K562 (cell line): ENCODE data around the gene PLD5. TPM values are rescaled to one million over a fixed set of nuclear protein-coding genes. Genes with fewer than 3 reads are reported as not detected.

Experiments used
- ATAC-seq: fragments of 200-7000 bp; cut with Tn5 transposase; 3 replicates; pipeline ENCODE4 v1.9.1; 2020; ENCODE audit warnings: moderate library complexity
- BruUV-seq: library from RNA; stranded (reverse); fragments of 400-500 nt; replicated peaks from 2 replicates; lab custom pipeline; 2021; lab: Mats Ljungman, UMichigan
- CTCF ChIA-PET: fragments of 300-600 bp; formaldehyde crosslinking; extraction: SDS; loops from one replicate; lab custom pipeline; 2021; ENCODE audit warnings: low intra/inter-chr PET ratio; lab: Yijun Ruan, JAX
- POLR2A ChIA-PET: fragments of 300-600, 350-650 bp; sonication (Branson Sonifier 250); formaldehyde crosslinking; extraction: SDS; loops from one replicate; lab custom pipeline; 2021; ENCODE audit warnings: antibody characterized with exemption, inconsistent platforms; lab: Yijun Ruan, JAX
- DNase-seq, 4 experiments: peaks; one replicate each; pipeline versions ENCODE4 v3.0.0 to v3.0.0-alpha.2; 2011 to 2018; ENCODE audit warnings: low spot score in 3 of 4, mixed read lengths in 3 of 4; ENCODE audit errors: extremely low read depth in 1 of 4
- FAIRE-seq: peaks from 2 replicates; lab custom pipeline; 2011; peaks lifted over from hg19 to GRCh38; lab: Jason Lieb, UNC
- H2AFZ ChIP-seq: 2 replicates; pipeline ENCODE4 v1.6.0; 2011; ENCODE audit warnings: low read depth, low read length, control low read depth, inconsistent platforms
- H3K27ac ChIP-seq: fragments of 200-600 bp; 3 replicates; pipeline ENCODE4 v1.8.0; 2011; ENCODE audit warnings: low read depth, mild to moderate bottlenecking, control low read depth, inconsistent platforms, low read length, moderate library complexity, mixed read lengths; ENCODE audit errors: extremely low read depth
- H3K27me3 ChIP-seq, 2 experiments: fragments of 300-600 bp in 1 of 2; 2 replicates in 1 of 2; 3 replicates in 1 of 2; pipeline versions ENCODE4 v1.6.0 to v1.8.0; 2011; ENCODE audit warnings: inconsistent platforms in 2 of 2, low read length in 2 of 2, mild to moderate bottlenecking in 1 of 2, mixed read lengths in 1 of 2, moderate library complexity in 1 of 2; ENCODE audit not compliant: control insufficient read depth in 2 of 2, insufficient read depth in 2 of 2
- H3K36me3 ChIP-seq: fragments of 300-600 bp; 3 replicates; pipeline ENCODE4 v1.8.0; 2011; ENCODE audit warnings: mild to moderate bottlenecking, low read length, inconsistent platforms; ENCODE audit not compliant: control insufficient read depth, insufficient read depth
- H3K4me1 ChIP-seq, 2 experiments: fragments of 200-600 bp in 1 of 2; replicated peaks in 1 of 2; 2 replicates in 1 of 2; 3 replicates in 1 of 2; pipeline versions ENCODE4 v1.5.1 to v1.8.0; 2011; ENCODE audit warnings: inconsistent platforms in 2 of 2, low read length in 2 of 2, mild to moderate bottlenecking in 1 of 2, mixed read lengths in 1 of 2, moderate library complexity in 1 of 2; ENCODE audit not compliant: control insufficient read depth in 2 of 2, insufficient read depth in 2 of 2
- H3K4me2 ChIP-seq: 2 replicates; pipeline ENCODE4 v1.6.1; 2011; ENCODE audit warnings: low read length, control low read depth, inconsistent platforms, mixed read lengths; ENCODE audit not compliant: insufficient read depth
- H3K4me3 ChIP-seq: fragments of 200-600 bp; sonication (generic), shearing (Covaris generic); 2 replicates; pipeline ENCODE4 v1.5.1; 2016; ENCODE audit warnings: control low read depth, inconsistent platforms
- H3K79me2 ChIP-seq: fragments of 200-600 bp; 3 replicates; pipeline ENCODE4 v1.8.0; 2011; ENCODE audit warnings: low read length, inconsistent platforms; ENCODE audit not compliant: control insufficient read depth, insufficient read depth
- H3K9ac ChIP-seq, 2 experiments: 2 replicates each; pipeline versions ENCODE4 v1.6.0 to v1.6.1; 2011; ENCODE audit warnings: low read depth in 2 of 2, low read length in 2 of 2, control low read depth in 1 of 2, inconsistent platforms in 1 of 2, mild to moderate bottlenecking in 1 of 2, mixed read lengths in 1 of 2; ENCODE audit not compliant: insufficient read depth in 1 of 2
- H3K9me1 ChIP-seq: one replicate; pipeline ENCODE4 v1.6.0; 2011; ENCODE audit warnings: inconsistent platforms, mild to moderate bottlenecking, low read length, moderate library complexity; ENCODE audit not compliant: control insufficient read depth, insufficient read depth
- H3K9me3 ChIP-seq: replicated peaks from 2 replicates; pipeline ENCODE4 v1.5.1; 2011; ENCODE audit warnings: low read depth, low read length, inconsistent platforms; ENCODE audit not compliant: control insufficient read depth, insufficient read depth
- H4K20me1 ChIP-seq: replicated peaks from 2 replicates; pipeline ENCODE4 v1.6.1; 2011; ENCODE audit warnings: low read length, inconsistent platforms, mixed read lengths; ENCODE audit not compliant: control insufficient read depth, insufficient read depth
- C11orf30 ChIP-seq: fragments of 450-650 bp; IDR thresholded peaks from 2 replicates; pipeline ENCODE4 v1.6.1; 2016; ENCODE audit warnings: low read depth, mild to moderate bottlenecking
- CREB1 ChIP-seq, 2 experiments: sonication (generic) in 1 of 2; formaldehyde crosslinking in 1 of 2; IDR thresholded peaks; 2 replicates each; pipeline versions ENCODE4 v1.6.1 to v1.8.0; 2012 to 2022; ENCODE audit warnings: inconsistent platforms in 1 of 2, mild to moderate bottlenecking in 1 of 2, missing genetic modification reagents in 1 of 2, moderate library complexity in 1 of 2
- KLF6 ChIP-seq: fragments of 250-450 bp; sonication (Bioruptor Pico); IDR thresholded peaks from 2 replicates; pipeline ENCODE4 v1.4.0; 2020; ENCODE audit warnings: mild to moderate bottlenecking, moderate library complexity, borderline replicate concordance
- MBD2 ChIP-seq: sonication (generic); IDR thresholded peaks from 2 replicates; pipeline ENCODE4 v1.6.1; 2016; ENCODE audit warnings: low read depth, borderline replicate concordance
- PCBP2 ChIP-seq: fragments of 200-400 bp; formaldehyde crosslinking; IDR thresholded peaks from 2 replicates; pipeline ENCODE4 v1.6.1; 2018; ENCODE audit warnings: low read length, low read depth, mild to moderate bottlenecking, moderate library complexity; ENCODE audit not compliant: poor library complexity, severe bottlenecking
- RBBP5 ChIP-seq: fragments of 200-600 bp; sonication (generic); IDR thresholded peaks from 2 replicates; pipeline ENCODE4 v1.6.1; 2012; ENCODE audit warnings: borderline replicate concordance, mild to moderate bottlenecking, low read length, control low read depth, inconsistent platforms; ENCODE audit not compliant: insufficient read depth, poor library complexity, severe bottlenecking
- STAT6 ChIP-seq: sonication (generic); formaldehyde crosslinking; IDR thresholded peaks from 2 replicates; pipeline ENCODE4 v1.8.1; 2023; ENCODE audit warnings: mild to moderate bottlenecking, missing genetic modification reagents
- WGBS: fragments of 100-300 bp; shearing (Covaris generic); methylation state at CpG from one replicate; pipeline ENCODE4 v1.1.6; 2016; ENCODE audit warnings: low coverage, mixed read lengths; ENCODE audit not compliant: insufficient coverage; ENCODE audit errors: missing lambda C conversion rate; 5-methylcytosine and 5-hydroxymethylcytosine counted together
- in situ Hi-C: fragments of 300-500 bp; cut with MboI; formaldehyde crosslinking; loops from 4 replicates; pipeline ENCODE4 v1.15.0; 2018; ENCODE audit warnings: inconsistent platforms, mixed read lengths
- intact Hi-C: fragments of 100-400 bp; cut with micrococcal nuclease; formaldehyde crosslinking; loops from 2 replicates; pipeline ENCODE4 v1.14.2; 2022
- polyA plus RNA-seq, 8 experiments: library from polyadenylated mRNA; depleted of rRNA in 4 of 8; stranded (reverse) in 5 of 8; unstranded in 3 of 8; fragments of >200 nt; fragmentation: Nextera tagmentation in 2 of 8; fragmentation: Illumina TruSeq in 1 of 8; extraction: Ambion mirVana in 2 of 8; extraction: Trizol in 1 of 8; gene quantifications; 2 replicates each; pipeline versions ENCODE4 v1.2.1 to v1.2.3, GENCODE V29; 2011 to 2014; ENCODE audit warnings: inconsistent platforms in 1 of 8, missing spikeins in 1 of 8
- total RNA-seq, 7 experiments: library from RNA; depleted of rRNA in 6 of 7; stranded (reverse); fragments of >200 nt in 6 of 7; fragmentation: Illumina TruSeq in 2 of 7; extraction: Trizol in 2 of 7; gene quantifications; 2 replicates each; pipeline versions ENCODE4 v1.2.1 to v1.2.3, GENCODE V29; 2011 to 2021; ENCODE audit warnings: low replicate concordance in 1 of 7
- TF ChIP-seq, protein P1 (sequence below): IDR thresholded peaks from 2 replicates; pipeline ENCODE4 v1.6.1; 2014; ENCODE audit warnings: antibody characterized with exemption

PLD5 gene
- total and polyA plus RNA-seq, 9 of the 15 experiments (the other 6 are each of a cell fraction or from before 2014, with no cell fraction given), result not detected

DNA sequence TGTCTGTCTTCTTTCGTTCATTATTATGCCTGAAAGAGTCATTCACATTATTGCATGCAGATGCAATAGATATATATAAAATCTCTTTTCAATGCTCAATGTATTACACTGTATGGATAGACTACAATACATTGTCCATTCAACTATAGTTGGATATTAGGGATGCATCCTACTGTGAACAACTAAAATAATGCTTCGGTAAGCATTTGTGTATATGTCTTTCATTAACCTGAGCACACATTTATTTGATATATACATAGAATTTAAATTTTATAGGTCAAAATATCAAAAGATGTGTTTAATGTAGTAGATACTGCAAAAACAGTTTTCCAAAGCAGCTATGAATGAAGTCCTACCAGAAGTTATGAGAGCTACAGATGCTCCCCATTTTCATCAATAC is 8.9 kb downstream of the PLD5 start:
- WGBS, result 5% methylated on average over 2 of the region's 2 CpGs
- DNase-seq (no peak), ATAC-seq (no peak), FAIRE-seq (no peak)
- Histone ChIP-seq H3K79me2 (no peaks in the 10 kb centered on the region), H3K4me2 (no peak overlapping the region), H3K36me3 (no peaks in the 10 kb centered on the region), H3K27ac (no peak overlapping the region), H3K27me3 (no peaks in the 10 kb centered on the region), H4K20me1 (no peaks in the 10 kb centered on the region), H3K4me1 (no peaks in the 10 kb centered on the region), H3K9ac (no peak overlapping the region), H3K4me3 (no peak overlapping the region), H3K9me1 (no peaks in the 10 kb centered on the region), H2AFZ (no peak overlapping the region), H3K9me3 (no peaks in the 10 kb centered on the region)
- in situ Hi-C loops (no loop called here), intact Hi-C loops (no loop called here)
- BruUV-seq, result no TSS peak
- CTCF ChIA-PET, result no interaction called here
- POLR2A ChIA-PET, result no interaction called here
- TF ChIP-seq KLF6 (CRISPR knock-in tag) (no peak), C11orf30 (peak; percentile 33; the same call in 1 of the 2 replicates), MBD2 (no peak), RBBP5 (no peak), PCBP2 (no peak), STAT6 (CRISPR knock-in tag) (no peak), CREB1 (IDR thresholded peaks at IDR 0.05) (no peak), CREB1 (CRISPR knock-in tag; IDR thresholded peaks at IDR 0.05) (no peak)
- TF ChIP-seq, protein P1, sequence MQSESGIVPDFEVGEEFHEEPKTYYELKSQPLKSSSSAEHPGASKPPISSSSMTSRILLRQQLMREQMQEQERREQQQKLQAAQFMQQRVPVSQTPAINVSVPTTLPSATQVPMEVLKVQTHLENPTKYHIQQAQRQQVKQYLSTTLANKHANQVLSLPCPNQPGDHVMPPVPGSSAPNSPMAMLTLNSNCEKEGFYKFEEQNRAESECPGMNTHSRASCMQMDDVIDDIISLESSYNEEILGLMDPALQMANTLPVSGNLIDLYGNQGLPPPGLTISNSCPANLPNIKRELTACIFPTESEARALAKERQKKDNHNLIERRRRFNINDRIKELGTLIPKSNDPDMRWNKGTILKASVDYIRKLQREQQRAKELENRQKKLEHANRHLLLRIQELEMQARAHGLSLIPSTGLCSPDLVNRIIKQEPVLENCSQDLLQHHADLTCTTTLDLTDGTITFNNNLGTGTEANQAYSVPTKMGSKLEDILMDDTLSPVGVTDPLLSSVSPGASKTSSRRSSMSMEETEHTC, result no peak
